Measurements from ENCODE around the gene MSRB1. TPM values are rescaled to one million over a fixed set of nuclear protein-coding genes. Genes with fewer than 3 reads are reported as not detected.

MSRB1 gene
- total and polyA plus RNA-seq, 2 of the 8 experiments (the other 6 are each of a cell fraction or from before 2014, with no cell fraction given) = 28.2 to 51.4 TPM

DNA sequence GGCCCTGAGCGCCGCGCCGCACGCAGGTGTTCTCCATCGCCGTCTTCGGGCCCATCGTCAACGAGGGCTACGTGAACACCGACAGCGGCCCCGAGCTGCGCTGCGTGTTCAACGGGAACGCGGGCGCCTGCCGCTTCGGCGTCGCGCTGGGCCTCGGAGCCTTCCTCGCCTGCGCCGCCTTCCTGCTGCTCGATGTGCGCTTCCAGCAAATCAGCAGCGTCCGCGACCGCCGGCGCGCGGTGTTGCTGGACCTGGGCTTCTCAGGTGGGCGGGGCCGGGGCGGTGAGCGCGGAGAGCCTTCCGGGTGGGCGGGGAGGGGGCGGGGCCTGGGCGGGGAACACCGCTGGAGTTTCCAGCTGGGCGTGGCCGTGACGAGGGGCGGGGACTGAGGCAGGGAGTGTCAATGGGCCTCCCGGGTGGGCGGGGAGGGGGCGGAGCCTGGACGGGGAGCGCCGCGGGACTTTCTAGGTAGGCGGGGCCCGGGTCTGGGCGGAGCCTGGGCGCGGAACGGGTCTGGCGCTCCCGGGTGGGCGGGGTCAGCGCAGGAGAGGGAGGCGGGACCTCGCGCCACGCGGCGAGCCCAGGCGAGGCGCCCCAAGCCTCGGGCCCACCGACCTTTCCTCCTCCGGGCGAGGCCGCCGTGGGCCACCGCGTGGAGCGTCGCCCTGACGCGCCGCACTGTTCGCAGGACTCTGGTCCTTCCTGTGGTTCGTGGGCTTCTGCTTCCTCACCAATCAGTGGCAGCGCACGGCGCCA is 49.1 kb upstream of the MSRB1 start:
- 0% methylated on average over 56 of the region's 96 CpGs; no CpG with 5 or more reads in 1 of the 2 experiments for WGBS, 2 experiments (ENCODE audit: extremely low coverage in 1 of 2, insufficient coverage in 1 of 2, insufficient read length in 1 of 2, insufficient replicate concordance in 2 of 2, low coverage in 1 of 2, low lambda C conversion rate in 2 of 2, missing lambda C conversion rate in 1 of 2)
- H3K14ac ChIP-seq (ENCODE audit: insufficient read length) = no peak overlapping the region
- H2BK12ac ChIP-seq (ENCODE audit: low read depth, low read length) = peak overlapping the region; percentile 94
- H3K23me2 ChIP-seq (ENCODE audit: low read depth, low read length) = peaks cover 22% of the 10 kb centered on the region; the same call in 1 of the 2 replicates
- H4K8ac ChIP-seq (ENCODE audit: extremely low read depth, insufficient read depth, low read length) = peak overlapping the region; percentile 98
- peaks cover 4 to 37% (median 24%) of the 10 kb centered on the region in 4 experiments for H3K27me3 ChIP-seq (replicated peaks in 1 of 4; ENCODE audit: control insufficient read depth in 3 of 4, extremely low read depth in 1 of 4, insufficient read depth in 3 of 4, low read length in 3 of 4)
- CTCF ChIA-PET (ENCODE audit: partially characterized antibody) = interaction anchor here (2.1 to 6.8 kb wide), 3 partner anchors 10 to 16 kb away, joined by 7 to 55 read pairs (median 8); partner anchors contain the start of gene NOXO1
- H3K4ac ChIP-seq (replicated peaks; ENCODE audit: insufficient read length, low read depth, low read length) = peak overlapping the region; percentile 99
- H2AFZ ChIP-seq (ENCODE audit: low read length) = peak overlapping the region; percentile 98; the same call in 1 of the 2 replicates
- peaks cover 0 to 24% (median 18%) of the 10 kb centered on the region in 4 experiments; a peak in 6 of 7 replicates for H3K4me1 ChIP-seq (replicated peaks in 1 of 4; ENCODE audit: control insufficient read depth in 3 of 4, insufficient read depth in 4 of 4, low read length in 3 of 4)
- peak overlapping the region; percentile 83 to 99 for H3K4me2 ChIP-seq (ENCODE audit: insufficient read depth in 1 of 2, low read depth in 2 of 2, low read length in 2 of 2)
- no peaks in the 10 kb centered on the region for H3K79me1 ChIP-seq (ENCODE audit: low read depth, low read length)
- H2AK5ac ChIP-seq (ENCODE audit: low read depth, low read length) = no peak overlapping the region; the same call in 1 of the 2 replicates
- H4K91ac ChIP-seq (replicated peaks; ENCODE audit: insufficient read length, low read length) = peak overlapping the region; percentile 98
- DNase-seq (ENCODE audit: low read depth in 1 of 2, low spot score in 2 of 2) = peak; percentile 85 to 98
- no peaks in the 10 kb centered on the region for H3K9me3 ChIP-seq (ENCODE audit: insufficient read depth in 2 of 2, low read depth in 1 of 2, low read length in 1 of 2)
- H3K27ac ChIP-seq (ENCODE audit: low read depth, low read length) = peak overlapping the region; percentile 81; the same call in 1 of the 2 replicates
- no peak for FAIRE-seq
- H3K36me3 ChIP-seq (ENCODE audit: control insufficient read depth in 2 of 4, insufficient read depth in 4 of 4, low read length in 3 of 4) = no peaks in the 10 kb centered on the region
- H3K23ac ChIP-seq (ENCODE audit: insufficient read length) = no peak overlapping the region
- H2BK20ac ChIP-seq (ENCODE audit: low read length) = peak overlapping the region; percentile 72; the same call in 1 of the 2 replicates
- peak overlapping the region; percentile 99 for H2BK15ac ChIP-seq (ENCODE audit: low read length)
- peak overlapping the region; percentile 93 for H4K5ac ChIP-seq (ENCODE audit: insufficient read length, low read depth, low read length)
- POLR2A ChIA-PET (ENCODE audit: partially characterized antibody) = interaction anchor here (0.7 to 28.2 kb wide), 20 partner anchors 9 to 200 kb away, joined by 3 to 736 read pairs (median 4); partner anchors contain the start of genes GFER, NDUFB10, NOXO1 and NPW
- peak overlapping the region; percentile 63 to 92 (median 74) for H3K9ac ChIP-seq (replicated peaks in 1 of 4; ENCODE audit: extremely low read depth in 1 of 4, low read depth in 3 of 4, low read length in 3 of 4)
- no peaks in the 10 kb centered on the region for H3K79me2 ChIP-seq (ENCODE audit: control insufficient read depth in 1 of 2, insufficient read depth in 2 of 2, low read length in 2 of 2)
- peak overlapping the region; percentile 99 for H3K18ac ChIP-seq (ENCODE audit: extremely low read depth, low read length)
- peak overlapping the region; percentile 46 to 82 (median 48) for H3K4me3 ChIP-seq (ENCODE audit: extremely low read depth in 1 of 4, insufficient read depth in 2 of 4, low read depth in 3 of 4, low read length in 4 of 4)
- H2BK5ac ChIP-seq (ENCODE audit: low read depth, low read length) = peak overlapping the region; percentile 96
- no peak overlapping the region for H3K56ac ChIP-seq (replicated peaks; ENCODE audit: insufficient read length, low read depth, low read length)
- peak overlapping the region; percentile 69 for H2BK120ac ChIP-seq (replicated peaks; ENCODE audit: low read depth, low read length)
- H4K20me1 ChIP-seq (replicated peaks in 1 of 2; ENCODE audit: control insufficient read depth in 1 of 2, insufficient read depth in 2 of 2, low read length in 2 of 2) = peaks cover 7 to 10% of the 10 kb centered on the region in 2 experiments
- TF ChIP-seq PHF8 (conservative IDR thresholded peaks at IDR 0.05; ENCODE audit: low read depth, low read length) (peak; percentile 97), SP4 (IDR thresholded peaks at IDR 0.05; ENCODE audit: low read length) (peak; percentile 87), GTF2F1 (IDR thresholded peaks at IDR 0.05; ENCODE audit: borderline replicate concordance, low read depth, low read length) (no peak), JUN (IDR thresholded peaks at IDR 0.05; ENCODE audit: low read depth, low read length) (no peak), GABPA (IDR thresholded peaks at IDR 0.05; ENCODE audit: borderline replicate concordance, insufficient read depth, low read length) (0 out of 2 replicates have a peak, but pooled peaks have one; percentile 24), POLR2AphosphoS5 (IDR thresholded peaks at IDR 0.05; ENCODE audit: low read depth, low read length) (peak; percentile 78), YY1 (IDR thresholded peaks at IDR 0.05; ENCODE audit: low read depth, low read length) (no peak), POU5F1 (IDR thresholded peaks at IDR 0.05; ENCODE audit: low read depth, low read length) (no peak)
- TF ChIP-seq, protein P1, sequence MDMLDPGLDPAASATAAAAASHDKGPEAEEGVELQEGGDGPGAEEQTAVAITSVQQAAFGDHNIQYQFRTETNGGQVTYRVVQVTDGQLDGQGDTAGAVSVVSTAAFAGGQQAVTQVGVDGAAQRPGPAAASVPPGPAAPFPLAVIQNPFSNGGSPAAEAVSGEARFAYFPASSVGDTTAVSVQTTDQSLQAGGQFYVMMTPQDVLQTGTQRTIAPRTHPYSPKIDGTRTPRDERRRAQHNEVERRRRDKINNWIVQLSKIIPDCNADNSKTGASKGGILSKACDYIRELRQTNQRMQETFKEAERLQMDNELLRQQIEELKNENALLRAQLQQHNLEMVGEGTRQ (IDR thresholded peaks at IDR 0.05; ENCODE audit: low read length) = no peak
- TF ChIP-seq, protein P2, sequence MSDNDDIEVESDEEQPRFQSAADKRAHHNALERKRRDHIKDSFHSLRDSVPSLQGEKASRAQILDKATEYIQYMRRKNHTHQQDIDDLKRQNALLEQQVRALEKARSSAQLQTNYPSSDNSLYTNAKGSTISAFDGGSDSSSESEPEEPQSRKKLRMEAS (IDR thresholded peaks at IDR 0.05) = peak; percentile 97

Measured in H1 (cell line).